ENCODE data around the gene ICAM4.

ICAM4 gene

GRCh38 chr19:10245189-10245939 is 41.4 kb upstream of the ICAM4 start:
- DNase-seq (ENCODE audit: low spot score) = no peak
- ATAC-seq (ENCODE audit: low read depth) = no peak
- H3K27ac ChIP-seq (ENCODE audit: poor library complexity, severe bottlenecking) = no peak overlapping the region
- no peak overlapping the region for H3K4me3 ChIP-seq (ENCODE audit: severe bottlenecking)
- no peaks in the 10 kb centered on the region for H3K27me3 ChIP-seq (ENCODE audit: insufficient read depth, poor library complexity, severe bottlenecking)
- no peaks in the 10 kb centered on the region for H3K36me3 ChIP-seq (ENCODE audit: low read depth)
- no peak for TF ChIP-seq CTCF (IDR thresholded peaks at IDR 0.05; ENCODE audit: poor library complexity, severe bottlenecking)
- H3K9me3 ChIP-seq (ENCODE audit: severe bottlenecking) = no peaks in the 10 kb centered on the region
- H3K4me1 ChIP-seq (ENCODE audit: insufficient read depth, poor library complexity, severe bottlenecking) = no peaks in the 10 kb centered on the region

- Histone ChIP-seq H3K4me3 (ENCODE audit: severe bottlenecking) (no peak overlapping the region), H3K27me3 (ENCODE audit: insufficient read depth, poor library complexity, severe bottlenecking) (no peaks in the 10 kb centered on the region), H3K9me3 (ENCODE audit: severe bottlenecking) (no peaks in the 10 kb centered on the region), H3K27ac (ENCODE audit: poor library complexity, severe bottlenecking) (no peak overlapping the region), H3K36me3 (ENCODE audit: low read depth) (no peaks in the 10 kb centered on the region), H3K4me1 (ENCODE audit: insufficient read depth, poor library complexity, severe bottlenecking) (no peaks in the 10 kb centered on the region)
- ATAC-seq (ENCODE audit: low read depth) (no peak), DNase-seq (ENCODE audit: low spot score) (no peak)
- no peak for TF ChIP-seq CTCF (IDR thresholded peaks at IDR 0.05; ENCODE audit: poor library complexity, severe bottlenecking)
These were observed 40.2 kb upstream of the ICAM4 start for GRCh38 chr19:10246511-10246910.

GRCh38 chr19:10251792-10252694 is 34.7 kb upstream of the ICAM4 start, which contains the start of gene MRPL4:
MRPL4 (plus strand) TSS chr19:10252214; CDS start chr19:10252254, 40 bp downstream.
- H3K27me3 ChIP-seq (ENCODE audit: insufficient read depth, poor library complexity, severe bottlenecking) = no peaks in the 10 kb centered on the region
- TF ChIP-seq CTCF (IDR thresholded peaks at IDR 0.05; ENCODE audit: poor library complexity, severe bottlenecking) = no peak
- no peaks in the 10 kb centered on the region for H3K4me1 ChIP-seq (ENCODE audit: insufficient read depth, poor library complexity, severe bottlenecking)
- H3K36me3 ChIP-seq (ENCODE audit: low read depth) = peaks cover 21% of the 10 kb centered on the region
- ATAC-seq (ENCODE audit: low read depth) (peak; percentile 98), DNase-seq (ENCODE audit: low spot score) (peak; percentile 97)
- peak within 1 kb of the TSS; percentile 89 for H3K4me3 ChIP-seq (ENCODE audit: severe bottlenecking)
- no peaks in the 10 kb centered on the region for H3K9me3 ChIP-seq (ENCODE audit: severe bottlenecking)
- peak within 1 kb of the TSS; percentile 33 for H3K27ac ChIP-seq (ENCODE audit: poor library complexity, severe bottlenecking)

- H3K4me3 ChIP-seq (ENCODE audit: severe bottlenecking) = peak overlapping the region; percentile 89
- no peak for ATAC-seq (ENCODE audit: low read depth)
- peak overlapping the region; percentile 33 for H3K27ac ChIP-seq (ENCODE audit: poor library complexity, severe bottlenecking)
- H3K36me3 ChIP-seq (ENCODE audit: low read depth) = peaks cover 28% of the 10 kb centered on the region
- H3K9me3 ChIP-seq (ENCODE audit: severe bottlenecking) = no peaks in the 10 kb centered on the region
- H3K4me1 ChIP-seq (ENCODE audit: insufficient read depth, poor library complexity, severe bottlenecking) = no peaks in the 10 kb centered on the region
- TF ChIP-seq CTCF (IDR thresholded peaks at IDR 0.05; ENCODE audit: poor library complexity, severe bottlenecking) = no peak
- H3K27me3 ChIP-seq (ENCODE audit: insufficient read depth, poor library complexity, severe bottlenecking) = no peaks in the 10 kb centered on the region
- DNase-seq (ENCODE audit: low spot score) = no peak
These were observed 34.0 kb upstream of the ICAM4 start for GRCh38 chr19:10252707-10253106.

All from RWPE2 (cell line).